ENCODE measurements around the gene CELSR1. TPM values are rescaled to one million over a fixed set of nuclear protein-coding genes. Genes with fewer than 3 reads are reported as not detected.

Gene CELSR1
- total RNA-seq, 1 donor from 2014 or later = 5.1 TPM

DNA sequence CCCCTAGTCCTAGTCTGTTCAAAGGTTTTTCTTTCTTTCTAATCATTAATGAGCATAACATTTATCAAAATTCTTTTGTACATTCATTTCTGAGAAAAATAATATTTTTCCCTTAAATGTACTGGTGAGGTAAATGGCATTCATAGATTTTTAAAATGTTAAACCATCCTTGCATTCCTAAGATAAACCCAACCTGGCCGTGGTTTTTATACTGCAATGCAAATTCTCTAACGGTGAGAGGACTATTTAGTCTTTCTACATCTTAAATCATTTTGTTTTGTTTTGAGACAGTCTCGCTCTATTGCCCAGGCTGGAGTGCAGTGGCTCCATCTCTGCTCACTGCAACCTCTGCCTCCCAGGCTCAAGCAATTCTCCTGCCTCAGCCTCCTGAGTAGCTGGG, 161.3 kb downstream of the CELSR1 start:
- H3K4me3 Mint-ChIP-seq = no peak overlapping the region
- H3K9me3 Mint-ChIP-seq = peaks cover 3% of the 10 kb centered on the region

GRCh38 chr22:46374663-46375474, 162.6 kb downstream of the CELSR1 start:
- no peak for DNase-seq (ENCODE audit: low read depth, low spot score)
- peaks cover 37% of the 10 kb centered on the region for H3K27me3 Mint-ChIP-seq (ENCODE audit: low read depth)
- peaks cover 3% of the 10 kb centered on the region for H3K9me3 Mint-ChIP-seq
- H3K36me3 Mint-ChIP-seq (ENCODE audit: low read depth) = peaks cover 5% of the 10 kb centered on the region
- H3K4me1 Mint-ChIP-seq = peaks cover 32% of the 10 kb centered on the region
- H3K27ac Mint-ChIP-seq (ENCODE audit: unreplicated experiment) = no peak overlapping the region
- no peak overlapping the region for H3K4me3 Mint-ChIP-seq
- TF ChIP-seq, protein P1, sequence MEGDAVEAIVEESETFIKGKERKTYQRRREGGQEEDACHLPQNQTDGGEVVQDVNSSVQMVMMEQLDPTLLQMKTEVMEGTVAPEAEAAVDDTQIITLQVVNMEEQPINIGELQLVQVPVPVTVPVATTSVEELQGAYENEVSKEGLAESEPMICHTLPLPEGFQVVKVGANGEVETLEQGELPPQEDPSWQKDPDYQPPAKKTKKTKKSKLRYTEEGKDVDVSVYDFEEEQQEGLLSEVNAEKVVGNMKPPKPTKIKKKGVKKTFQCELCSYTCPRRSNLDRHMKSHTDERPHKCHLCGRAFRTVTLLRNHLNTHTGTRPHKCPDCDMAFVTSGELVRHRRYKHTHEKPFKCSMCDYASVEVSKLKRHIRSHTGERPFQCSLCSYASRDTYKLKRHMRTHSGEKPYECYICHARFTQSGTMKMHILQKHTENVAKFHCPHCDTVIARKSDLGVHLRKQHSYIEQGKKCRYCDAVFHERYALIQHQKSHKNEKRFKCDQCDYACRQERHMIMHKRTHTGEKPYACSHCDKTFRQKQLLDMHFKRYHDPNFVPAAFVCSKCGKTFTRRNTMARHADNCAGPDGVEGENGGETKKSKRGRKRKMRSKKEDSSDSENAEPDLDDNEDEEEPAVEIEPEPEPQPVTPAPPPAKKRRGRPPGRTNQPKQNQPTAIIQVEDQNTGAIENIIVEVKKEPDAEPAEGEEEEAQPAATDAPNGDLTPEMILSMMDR (conservative IDR thresholded peaks at IDR 0.05) = no peak

More for the DNA sequence above, 161.3 kb downstream of the CELSR1 start:
- Mint-ChIP-seq H3K27me3 (ENCODE audit: low read depth) (peaks cover 37% of the 10 kb centered on the region), H3K4me1 (peaks cover 37% of the 10 kb centered on the region), H3K27ac (ENCODE audit: unreplicated experiment) (no peak overlapping the region), H3K36me3 (ENCODE audit: low read depth) (peaks cover 5% of the 10 kb centered on the region)
- TF ChIP-seq, protein P1 (conservative IDR thresholded peaks at IDR 0.05) = no peak
- DNase-seq (ENCODE audit: low read depth, low spot score) = no peak

- TF ChIP-seq, protein P1 (conservative IDR thresholded peaks at IDR 0.05) = no peak
- DNase-seq (ENCODE audit: low read depth, low spot score) = no peak
Measured at GRCh38 chr22:46373921-46374662, 163.3 kb downstream of the CELSR1 start.

DNA sequence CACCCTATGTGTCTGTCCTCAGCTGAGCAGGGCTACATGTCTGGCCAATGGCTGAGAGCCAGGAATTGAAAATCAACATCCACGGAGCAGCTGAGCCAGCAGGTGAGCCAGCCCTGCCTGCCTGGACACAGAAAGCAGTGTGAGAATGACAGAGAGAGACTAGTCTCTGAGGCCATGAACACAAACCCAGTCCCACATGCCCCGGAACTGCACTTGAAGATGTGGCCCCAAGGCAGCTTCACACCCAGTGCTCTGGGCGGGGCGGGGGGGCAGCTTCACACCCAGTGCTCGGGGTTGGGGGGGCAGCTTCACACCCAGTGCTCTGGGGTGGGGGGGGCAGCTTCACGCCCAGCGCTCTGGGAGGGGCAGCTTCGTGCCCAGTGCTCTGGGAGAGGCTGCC, 164.3 kb downstream of the CELSR1 start:
- H3K27me3 Mint-ChIP-seq (ENCODE audit: low read depth) = peaks cover 22% of the 10 kb centered on the region

More at GRCh38 chr22:46373921-46374662, 163.3 kb downstream of the CELSR1 start:
- Mint-ChIP-seq H3K4me3 (no peak overlapping the region), H3K36me3 (ENCODE audit: low read depth) (peaks cover 5% of the 10 kb centered on the region), H3K27me3 (ENCODE audit: low read depth) (peaks cover 32% of the 10 kb centered on the region), H3K4me1 (peaks cover 25% of the 10 kb centered on the region), H3K9me3 (peaks cover 3% of the 10 kb centered on the region), H3K27ac (ENCODE audit: unreplicated experiment) (no peak overlapping the region)

DNA sequence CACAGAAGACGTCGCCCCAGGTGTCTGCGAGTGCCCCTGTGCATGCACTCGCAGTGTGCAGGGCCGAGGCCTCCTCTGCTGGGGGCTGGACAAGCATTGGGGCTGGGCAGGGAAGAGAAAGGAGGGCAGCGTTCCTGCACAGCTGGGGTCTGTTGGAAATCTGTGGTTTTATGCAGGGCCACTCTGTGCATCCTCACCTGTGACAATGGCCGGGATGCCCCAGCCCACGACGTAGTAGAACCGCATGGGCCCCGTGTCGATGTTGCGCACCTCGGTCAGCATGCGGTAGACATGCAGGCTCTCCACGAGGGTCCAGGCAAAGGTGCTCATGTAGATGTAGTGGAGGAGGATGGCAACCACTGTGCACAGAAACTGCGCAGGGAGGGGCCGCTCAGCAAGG, 164.7 kb downstream of the CELSR1 start:
- peaks cover 20% of the 10 kb centered on the region for H3K27me3 Mint-ChIP-seq (ENCODE audit: low read depth)
- TF ChIP-seq, protein P1 (conservative IDR thresholded peaks at IDR 0.05) = no peak
- no peak overlapping the region for H3K27ac Mint-ChIP-seq (ENCODE audit: unreplicated experiment)
- peaks cover 5% of the 10 kb centered on the region for H3K36me3 Mint-ChIP-seq (ENCODE audit: low read depth)
- H3K9me3 Mint-ChIP-seq = peaks cover 3% of the 10 kb centered on the region
- no peak overlapping the region for H3K4me3 Mint-ChIP-seq
- no peak for DNase-seq (ENCODE audit: low read depth, low spot score)
- H3K4me1 Mint-ChIP-seq = peaks cover 12% of the 10 kb centered on the region

More for the DNA sequence above, 164.3 kb downstream of the CELSR1 start:
- Mint-ChIP-seq H3K4me3 (no peak overlapping the region), H3K27ac (ENCODE audit: unreplicated experiment) (peak overlapping the region; percentile 57), H3K9me3 (peaks cover 3% of the 10 kb centered on the region), H3K36me3 (ENCODE audit: low read depth) (peaks cover 5% of the 10 kb centered on the region), H3K4me1 (peaks cover 16% of the 10 kb centered on the region)
- no peak for DNase-seq (ENCODE audit: low read depth, low spot score)
- TF ChIP-seq, protein P1 (conservative IDR thresholded peaks at IDR 0.05) = no peak

Measured in neural crest cell (in vitro differentiated cells).